Measurements from ENCODE around the gene MED8.

Gene MED8

DNA sequence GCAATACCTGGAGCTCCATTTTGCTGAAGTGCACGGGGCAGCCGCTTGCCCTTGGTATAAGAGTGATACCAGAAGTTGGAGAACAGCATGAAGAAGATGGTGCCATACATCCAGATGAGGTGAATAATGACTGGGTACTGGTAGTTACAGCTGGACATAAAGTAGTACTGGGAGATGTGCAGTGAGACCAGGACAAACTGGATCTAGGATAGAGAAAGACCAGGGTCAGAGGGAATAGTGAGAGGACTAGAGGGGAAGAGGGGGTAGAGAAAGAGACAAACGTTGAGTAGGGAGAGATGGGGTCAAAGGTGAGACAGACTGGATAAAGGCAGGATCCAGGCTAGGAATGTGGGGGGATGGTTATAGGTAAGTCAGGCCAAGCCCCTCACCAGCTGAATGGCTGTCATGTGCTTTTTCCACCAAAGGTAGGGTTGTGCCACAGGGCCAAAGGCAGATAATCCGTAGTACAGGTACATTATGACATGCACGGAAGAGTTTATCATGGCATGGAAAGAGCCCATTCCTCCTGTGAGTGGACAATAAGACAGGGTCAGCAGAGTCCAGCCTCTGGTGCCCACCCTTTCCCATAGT, 25.6 kb downstream of the MED8 start:
- Histone ChIP-seq H3K4me3 (ENCODE audit: low read depth, low read length) (no peak overlapping the region), H3K27me3 (ENCODE audit: insufficient read depth, low read depth, severe bottlenecking) (no peaks in the 10 kb centered on the region), H3K36me3 (peaks cover 64% of the 10 kb centered on the region), H3K9me3 (ENCODE audit: severe bottlenecking) (no peaks in the 10 kb centered on the region), H3K27ac (no peak overlapping the region)
- TF ChIP-seq, protein P1, sequence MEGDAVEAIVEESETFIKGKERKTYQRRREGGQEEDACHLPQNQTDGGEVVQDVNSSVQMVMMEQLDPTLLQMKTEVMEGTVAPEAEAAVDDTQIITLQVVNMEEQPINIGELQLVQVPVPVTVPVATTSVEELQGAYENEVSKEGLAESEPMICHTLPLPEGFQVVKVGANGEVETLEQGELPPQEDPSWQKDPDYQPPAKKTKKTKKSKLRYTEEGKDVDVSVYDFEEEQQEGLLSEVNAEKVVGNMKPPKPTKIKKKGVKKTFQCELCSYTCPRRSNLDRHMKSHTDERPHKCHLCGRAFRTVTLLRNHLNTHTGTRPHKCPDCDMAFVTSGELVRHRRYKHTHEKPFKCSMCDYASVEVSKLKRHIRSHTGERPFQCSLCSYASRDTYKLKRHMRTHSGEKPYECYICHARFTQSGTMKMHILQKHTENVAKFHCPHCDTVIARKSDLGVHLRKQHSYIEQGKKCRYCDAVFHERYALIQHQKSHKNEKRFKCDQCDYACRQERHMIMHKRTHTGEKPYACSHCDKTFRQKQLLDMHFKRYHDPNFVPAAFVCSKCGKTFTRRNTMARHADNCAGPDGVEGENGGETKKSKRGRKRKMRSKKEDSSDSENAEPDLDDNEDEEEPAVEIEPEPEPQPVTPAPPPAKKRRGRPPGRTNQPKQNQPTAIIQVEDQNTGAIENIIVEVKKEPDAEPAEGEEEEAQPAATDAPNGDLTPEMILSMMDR (IDR thresholded peaks at IDR 0.05; ENCODE audit: low read depth, low read length) = no peak
- DNase-seq = no peak

DNA sequence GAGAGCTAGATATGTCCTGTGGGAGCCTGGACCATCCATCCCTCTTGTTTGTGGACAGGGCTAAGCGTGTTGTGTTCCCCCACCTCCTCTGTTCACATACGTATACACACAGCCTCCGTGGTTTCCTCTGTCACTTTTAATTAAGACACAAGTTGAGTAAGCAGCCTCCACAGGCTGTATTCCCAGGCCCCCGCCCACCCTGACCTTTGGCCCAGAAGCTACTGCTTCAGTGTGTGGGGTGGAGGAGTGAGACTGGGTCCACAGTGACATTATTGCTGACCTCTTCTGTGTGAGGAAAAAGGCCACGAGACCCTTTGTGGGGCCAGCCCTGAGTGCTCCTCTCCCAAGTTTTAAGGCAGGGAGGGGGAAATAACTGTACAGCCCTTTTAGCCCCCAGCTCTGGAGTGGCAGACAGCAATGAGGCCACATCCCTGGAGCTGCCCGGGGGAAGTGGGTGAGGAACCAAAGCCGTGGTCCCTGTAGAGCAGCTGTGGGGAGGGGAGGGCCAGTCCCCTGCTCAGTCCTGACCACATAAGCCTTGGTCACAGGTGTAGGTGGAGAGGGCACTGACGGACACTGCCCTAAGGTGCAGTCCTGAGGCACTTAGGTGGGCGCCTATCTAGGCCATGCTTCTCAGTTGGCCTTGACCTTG, 26.2 kb downstream of the MED8 start:
- Histone ChIP-seq H3K4me3 (ENCODE audit: low read depth, low read length) (no peak overlapping the region), H3K27ac (no peak overlapping the region), H3K9me3 (ENCODE audit: severe bottlenecking) (no peaks in the 10 kb centered on the region), H3K27me3 (ENCODE audit: insufficient read depth, low read depth, severe bottlenecking) (no peaks in the 10 kb centered on the region), H3K36me3 (peaks cover 66% of the 10 kb centered on the region)
- TF ChIP-seq, protein P1 (IDR thresholded peaks at IDR 0.05; ENCODE audit: low read depth, low read length) = no peak
- no peak for DNase-seq

DNA sequence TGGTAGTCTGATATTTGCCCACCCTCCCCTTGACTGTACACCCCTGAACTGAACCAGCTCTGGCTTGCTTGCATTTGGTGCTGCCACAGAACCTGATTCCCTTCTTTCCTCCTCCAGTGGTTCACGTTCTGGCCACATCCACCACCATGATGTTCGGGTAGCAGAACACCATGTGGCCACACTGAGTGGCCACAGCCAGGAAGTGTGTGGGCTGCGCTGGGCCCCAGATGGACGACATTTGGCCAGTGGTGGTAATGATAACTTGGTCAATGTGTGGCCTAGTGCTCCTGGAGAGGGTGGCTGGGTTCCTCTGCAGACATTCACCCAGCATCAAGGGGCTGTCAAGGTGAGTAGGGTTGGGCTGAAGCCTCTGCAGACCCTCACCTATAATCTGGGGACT, 29.0 kb downstream of the MED8 start:
- no peaks in the 10 kb centered on the region for H3K27me3 ChIP-seq (ENCODE audit: insufficient read depth, low read depth, severe bottlenecking)
- H3K36me3 ChIP-seq = peaks cover 66% of the 10 kb centered on the region
- no peak for DNase-seq
- no peak overlapping the region for H3K27ac ChIP-seq
- no peaks in the 10 kb centered on the region for H3K9me3 ChIP-seq (ENCODE audit: severe bottlenecking)
- H3K4me3 ChIP-seq (ENCODE audit: low read depth, low read length) = no peak overlapping the region
- TF ChIP-seq, protein P1 (IDR thresholded peaks at IDR 0.05; ENCODE audit: low read depth, low read length) = no peak

DNA sequence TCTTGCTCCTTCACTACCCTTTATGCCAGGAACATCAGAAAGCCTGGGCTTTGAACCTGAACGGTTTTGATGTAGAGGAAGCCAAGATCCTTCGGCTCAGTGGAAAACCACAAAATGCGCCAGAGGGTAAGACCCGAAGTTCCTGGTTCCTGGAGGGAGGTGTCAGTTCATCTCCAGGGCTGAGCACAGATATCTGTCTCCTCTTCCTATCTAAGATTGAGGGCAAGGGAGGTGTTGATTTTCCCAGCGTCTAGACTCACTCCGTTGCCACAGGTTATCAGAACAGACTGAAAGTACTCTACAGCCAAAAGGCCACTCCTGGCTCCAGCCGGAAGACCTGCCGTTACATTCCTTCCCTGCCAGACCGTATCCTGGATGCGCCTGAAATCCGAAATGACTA, 29.9 kb downstream of the MED8 start:
- Histone ChIP-seq H3K9me3 (ENCODE audit: severe bottlenecking) (no peaks in the 10 kb centered on the region), H3K4me3 (ENCODE audit: low read depth, low read length) (peak overlapping the region; percentile 68), H3K27ac (peak overlapping the region; percentile 89), H3K27me3 (ENCODE audit: insufficient read depth, low read depth, severe bottlenecking) (no peaks in the 10 kb centered on the region), H3K36me3 (peaks cover 57% of the 10 kb centered on the region)
- TF ChIP-seq, protein P1 (IDR thresholded peaks at IDR 0.05; ENCODE audit: low read depth, low read length) = no peak
- no peak for DNase-seq

DNA sequence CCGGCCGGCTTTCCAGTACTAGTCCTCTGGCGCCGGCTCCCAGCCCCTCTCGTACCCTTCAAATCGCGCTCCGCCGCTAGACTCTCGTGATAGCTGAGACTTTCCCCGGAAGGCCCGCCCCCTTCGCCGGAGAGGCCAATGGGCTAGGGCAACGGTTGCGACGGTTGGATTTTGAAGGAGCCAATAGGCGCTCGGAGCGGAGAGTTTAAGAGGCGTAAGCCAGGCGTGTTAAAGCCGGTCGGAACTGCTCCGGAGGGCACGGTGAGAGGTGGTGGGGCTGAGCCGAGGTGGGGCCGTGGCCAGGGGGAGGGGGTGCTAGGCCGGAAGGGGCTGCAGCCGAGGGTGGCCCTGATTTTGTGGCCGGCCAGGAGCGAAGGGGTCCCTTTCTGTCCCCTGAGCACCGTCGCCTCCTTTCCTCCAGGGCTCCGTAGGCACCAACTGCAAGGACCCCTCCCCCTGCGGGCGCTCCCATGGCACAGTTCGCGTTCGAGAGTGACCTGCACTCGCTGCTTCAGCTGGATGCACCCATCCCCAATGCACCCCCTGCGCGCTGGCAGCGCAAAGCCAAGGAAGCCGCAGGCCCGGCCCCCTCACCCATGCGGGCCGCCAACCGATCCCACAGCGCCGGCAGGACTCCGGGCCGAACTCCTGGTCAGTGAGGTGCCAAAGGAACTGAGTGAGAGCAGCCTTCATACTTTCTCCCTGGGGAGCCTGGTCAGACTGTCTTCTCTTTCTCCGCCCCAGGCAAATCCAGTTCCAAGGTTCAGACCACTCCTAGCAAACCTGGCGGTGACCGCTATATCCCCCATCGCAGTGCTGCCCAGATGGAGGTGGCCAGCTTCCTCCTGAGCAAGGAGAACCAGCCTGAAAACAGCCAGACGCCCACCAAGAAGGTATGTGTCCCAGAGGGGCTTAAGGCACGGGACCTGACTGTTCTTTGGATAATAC, 30.6 kb downstream of the MED8 start, which contains the start of gene CDC20:
TSS of gene CDC20 (plus strand) at position 236 of the 948 bp plus-strand sequence. CDS start at position 471, 235 bp downstream.
- Histone ChIP-seq H3K36me3 (peaks cover 51% of the 10 kb centered on the region), H3K27me3 (ENCODE audit: insufficient read depth, low read depth, severe bottlenecking) (no peaks in the 10 kb centered on the region)

More for the DNA sequence above, 30.6 kb downstream of the MED8 start, which contains the start of gene CDC20:
- Histone ChIP-seq H3K27ac (peak within 1 kb of the TSS; percentile 89), H3K9me3 (ENCODE audit: severe bottlenecking) (no peaks in the 10 kb centered on the region), H3K4me3 (ENCODE audit: low read depth, low read length) (peak within 1 kb of the TSS; percentile 78)
- TF ChIP-seq, protein P1 (IDR thresholded peaks at IDR 0.05; ENCODE audit: low read depth, low read length) = no peak
- DNase-seq = peak; percentile 99

All from WERI-Rb-1 (cell line).